HL-60 (cell line): ENCODE results near the gene ARL8A.

Experiments used
- CTCF ChIP-seq: IDR thresholded peaks from one replicate; pipeline ENCODE4 v1.5.1; 2011; ENCODE audit warnings: low read length, control low read depth, inconsistent platforms; ENCODE audit not compliant: insufficient read depth
- GABPA ChIP-seq: IDR thresholded peaks from 2 replicates; pipeline ENCODE4 v1.6.1; 2012; ENCODE audit warnings: low read depth
- POLR2AphosphoS5 ChIP-seq: IDR thresholded peaks from 2 replicates; pipeline ENCODE4 v1.6.1; 2012; ENCODE audit warnings: low read depth
- REST ChIP-seq: IDR thresholded peaks from 2 replicates; pipeline ENCODE4 v1.6.1; 2012; ENCODE audit warnings: low read depth; ENCODE audit not compliant: insufficient replicate concordance
- SPI1 ChIP-seq: IDR thresholded peaks from 2 replicates; pipeline ENCODE4 v1.6.1; 2012; ENCODE audit warnings: low read depth, mild to moderate bottlenecking, borderline replicate concordance

GRCh38 chr1:202173993-202174392, 29.5 kb upstream of the ARL8A start:
- TF ChIP-seq CTCF = no peak
- no peak for TF ChIP-seq POLR2AphosphoS5
- TF ChIP-seq REST = no peak
- TF ChIP-seq GABPA = no peak
- no peak for TF ChIP-seq SPI1
